Spleen (tissue), 7 donors: ENCODE data around the gene PAGR1.

Source experiments
- CTCF ChIP-seq, 11 experiments: fragments of 200-600 bp in 7 of 11; fragments of 450-650 bp in 4 of 11; sonication (generic) in 4 of 11; IDR thresholded peaks in 8 of 11; conservative IDR thresholded peaks in 3 of 11; 1 replicate in 7 of 11; 2 replicates in 4 of 11; pipeline versions ENCODE4 v1.4.0 to v1.8.0; 2016 to 2021; ENCODE audit warnings: antibody characterized with exemption in 11 of 11, inconsistent platforms in 4 of 11, mild to moderate bottlenecking in 1 of 11
- POLR2AphosphoS5 ChIP-seq, 3 donors: sonication (generic); formaldehyde crosslinking; IDR thresholded peaks; one replicate each; pipeline ENCODE4 v1.5.1; 2017; ENCODE audit warnings: antibody characterized with exemption in 3 of 3
- donor health status: DM: no; HTN: no; CAD: no; lungs with moderate emphysema.
- donor health status: DM: no; HTN: no; CAD: no.
- donor health status: DM: no; HTN: no; CAD: no.

GRCh38 chr16:29840240-29840639, 24.3 kb downstream of the PAGR1 start:
- no peak for TF ChIP-seq CTCF (IDR thresholded peaks at IDR 0.05 in 8 of 11, conservative IDR thresholded peaks at IDR 0.05 in 3 of 11)
- peak; percentile 72 to 80 (median 74) for TF ChIP-seq POLR2AphosphoS5 (IDR thresholded peaks at IDR 0.05)
